KOPT-K1 (cell line): ENCODE results near the gene ZSWIM8.
"Not testable (repeated sequence)": the region's sequence is repeated elsewhere in the genome, so short reads cannot be mapped to it uniquely, and the experiment has no call there.

Experiments
- H3K27ac ChIP-seq: fragments of 200-600 bp; sonication (generic); 2 replicates; pipeline ENCODE4 v1.5.1; 2016; ENCODE audit warnings: antibody characterized with exemption, mild to moderate bottlenecking, low read depth, low read length; ENCODE audit not compliant: poor library complexity, severe bottlenecking
- H3K36me3 ChIP-seq: fragments of 200-600 bp; sonication (generic); 2 replicates; pipeline ENCODE4 v1.5.1; 2017; ENCODE audit warnings: antibody characterized with exemption, mild to moderate bottlenecking, low read length, moderate library complexity; ENCODE audit not compliant: insufficient read depth
- H3K9me3 ChIP-seq: fragments of 200-600 bp; sonication (generic); 2 replicates; pipeline ENCODE4 v1.5.1; 2017; ENCODE audit warnings: antibody characterized with exemption, low read length, mild to moderate bottlenecking; ENCODE audit not compliant: insufficient read depth, poor library complexity, severe bottlenecking

The ZSWIM8 gene

GRCh38 chr10:73785211-73785720, at the start of gene ZSWIM8:
ZSWIM8 (plus strand) TSS chr10:73785606; CDS start chr10:73785879, 273 bp downstream.
- Histone ChIP-seq H3K27ac (peak within 1 kb of the TSS; percentile 65), H3K36me3 (peaks cover 21% of the 10 kb centered on the region), H3K9me3 (no peaks in the 10 kb centered on the region)

GRCh38 chr10:73740501-73741254, 44.7 kb upstream of the ZSWIM8 start:
- not testable (repeated sequence) for H3K27ac ChIP-seq, H3K36me3 ChIP-seq, H3K9me3 ChIP-seq

- Histone ChIP-seq H3K36me3 (peaks cover 13% of the 10 kb centered on the region), H3K9me3 (no peaks in the 10 kb centered on the region), H3K27ac (no peak overlapping the region)
These were observed 43.0 kb upstream of the ZSWIM8 start for GRCh38 chr10:73742454-73742734.

GRCh38 chr10:73743327-73743904, 42.0 kb upstream of the ZSWIM8 start:
- Histone ChIP-seq H3K27ac (peak overlapping the region; percentile 82), H3K9me3 (no peaks in the 10 kb centered on the region), H3K36me3 (peaks cover 22% of the 10 kb centered on the region)

GRCh38 chr10:73743905-73744663, 41.3 kb upstream of the ZSWIM8 start, which contains the start of gene SEC24C:
SEC24C (plus strand) TSS chr10:73744372; CDS start chr10:73746833, 2,461 bp downstream.
- no peaks in the 10 kb centered on the region for H3K9me3 ChIP-seq
- peak within 1 kb of the TSS; percentile 82 for H3K27ac ChIP-seq
- H3K36me3 ChIP-seq: peaks cover 29% of the 10 kb centered on the region

- H3K36me3 ChIP-seq: peaks cover 34% of the 10 kb centered on the region
- H3K9me3 ChIP-seq: no peaks in the 10 kb centered on the region
- H3K27ac ChIP-seq: peak overlapping the region; percentile 82
These were observed 40.8 kb upstream of the ZSWIM8 start for GRCh38 chr10:73744664-73744975.

GRCh38 chr10:73746721-73747120, 38.7 kb upstream of the ZSWIM8 start:
- Histone ChIP-seq H3K36me3 (peaks cover 55% of the 10 kb centered on the region), H3K9me3 (no peaks in the 10 kb centered on the region), H3K27ac (no peak overlapping the region)

- Histone ChIP-seq H3K9me3 (no peaks in the 10 kb centered on the region), H3K36me3 (peaks cover 96% of the 10 kb centered on the region), H3K27ac (no peak overlapping the region)
These were observed 34.6 kb upstream of the ZSWIM8 start for GRCh38 chr10:73750819-73751218.

GRCh38 chr10:73756183-73756582, 29.2 kb upstream of the ZSWIM8 start:
- Histone ChIP-seq H3K27ac (no peak overlapping the region), H3K9me3 (no peaks in the 10 kb centered on the region), H3K36me3 (peaks cover 88% of the 10 kb centered on the region)

GRCh38 chr10:73758704-73759511, 26.5 kb upstream of the ZSWIM8 start:
- Histone ChIP-seq H3K27ac (peak overlapping the region; percentile 6), H3K36me3 (peaks cover 89% of the 10 kb centered on the region), H3K9me3 (no peaks in the 10 kb centered on the region)

- no peaks in the 10 kb centered on the region for H3K9me3 ChIP-seq
- peak overlapping the region; percentile 6 for H3K27ac ChIP-seq
- H3K36me3 ChIP-seq: peaks cover 89% of the 10 kb centered on the region
These were observed 25.8 kb upstream of the ZSWIM8 start for GRCh38 chr10:73759512-73760115.

GRCh38 chr10:73761781-73762180, 23.6 kb upstream of the ZSWIM8 start:
- Histone ChIP-seq H3K36me3 (peaks cover 89% of the 10 kb centered on the region), H3K9me3 (no peaks in the 10 kb centered on the region), H3K27ac (no peak overlapping the region)

- no peak overlapping the region for H3K27ac ChIP-seq
- peaks cover 93% of the 10 kb centered on the region for H3K36me3 ChIP-seq
- no peaks in the 10 kb centered on the region for H3K9me3 ChIP-seq
These were observed 22.5 kb upstream of the ZSWIM8 start for GRCh38 chr10:73762915-73763314.

GRCh38 chr10:73763343-73763742, 22.1 kb upstream of the ZSWIM8 start:
- peaks cover 97% of the 10 kb centered on the region for H3K36me3 ChIP-seq
- H3K9me3 ChIP-seq: no peaks in the 10 kb centered on the region
- H3K27ac ChIP-seq: no peak overlapping the region
